8988T (cell line): ENCODE data around the gene OTUB2.

Source experiments
- DNase-seq: peaks from one replicate; pipeline ENCODE4 v3.0.0; 2011

OTUB2 gene

DNA sequence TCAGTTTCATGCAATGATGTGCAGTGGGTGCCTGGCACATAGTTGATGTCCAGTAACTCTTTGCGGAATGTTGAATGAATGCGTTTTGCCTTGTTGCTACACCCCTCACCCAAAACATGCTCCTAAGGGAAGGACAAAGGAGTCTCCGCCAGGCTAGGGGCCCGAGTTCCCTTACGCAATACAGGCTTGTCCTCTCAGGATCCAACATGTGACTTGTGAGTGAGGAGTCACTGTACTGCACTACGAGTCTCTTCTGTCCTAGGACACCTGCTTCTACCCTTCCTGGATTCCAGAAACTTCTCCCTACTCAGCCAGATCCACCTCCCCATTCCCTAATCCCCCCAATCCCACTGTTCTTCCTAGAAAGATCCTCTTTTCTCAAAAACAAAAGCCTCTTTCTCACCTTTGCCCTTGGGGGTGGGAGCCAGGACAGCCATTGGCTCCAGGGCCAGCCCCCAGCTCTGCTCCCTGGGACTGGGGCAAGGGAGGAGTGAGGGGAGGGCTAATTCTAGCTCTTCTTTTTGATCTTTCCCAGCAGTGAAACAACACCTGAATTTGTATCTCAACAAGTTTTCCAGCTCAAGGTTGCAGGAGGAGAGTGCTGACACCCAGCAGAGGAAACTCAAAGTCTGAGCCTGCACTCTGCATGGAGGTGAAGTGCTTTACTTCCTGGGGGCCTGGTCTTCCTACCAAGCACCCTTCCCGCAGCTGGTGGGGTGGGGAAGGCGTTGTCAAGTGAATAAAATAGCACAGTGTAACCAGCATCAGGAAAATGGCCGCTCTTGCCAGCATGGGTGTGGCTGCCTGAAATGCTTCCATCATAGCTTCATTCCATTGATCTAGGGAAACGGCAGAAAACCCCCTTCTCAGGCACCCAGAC lies 3.4 kb upstream of the OTUB2 start:
- DNase-seq: no peak

DNA sequence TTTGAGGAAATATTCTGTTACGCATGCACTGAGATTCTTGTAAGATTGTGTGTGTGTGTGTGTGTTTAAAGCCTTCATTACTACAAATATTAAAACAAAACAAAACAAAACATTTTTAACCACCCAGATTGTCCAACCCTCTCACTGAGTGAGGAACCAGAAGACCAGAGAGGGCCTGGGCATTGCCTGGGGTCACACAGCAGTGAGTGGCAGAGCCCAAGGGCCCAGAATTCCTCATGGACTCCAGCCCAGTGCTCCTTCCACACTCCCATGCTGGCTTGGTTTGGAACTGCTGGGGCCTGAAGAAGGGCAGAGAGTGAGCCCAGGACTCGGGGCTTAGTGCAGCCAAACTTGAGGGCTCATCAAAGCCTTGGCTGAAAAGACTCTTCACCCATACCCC lies 1.6 kb upstream of the OTUB2 start:
- DNase-seq: no peak

DNA sequence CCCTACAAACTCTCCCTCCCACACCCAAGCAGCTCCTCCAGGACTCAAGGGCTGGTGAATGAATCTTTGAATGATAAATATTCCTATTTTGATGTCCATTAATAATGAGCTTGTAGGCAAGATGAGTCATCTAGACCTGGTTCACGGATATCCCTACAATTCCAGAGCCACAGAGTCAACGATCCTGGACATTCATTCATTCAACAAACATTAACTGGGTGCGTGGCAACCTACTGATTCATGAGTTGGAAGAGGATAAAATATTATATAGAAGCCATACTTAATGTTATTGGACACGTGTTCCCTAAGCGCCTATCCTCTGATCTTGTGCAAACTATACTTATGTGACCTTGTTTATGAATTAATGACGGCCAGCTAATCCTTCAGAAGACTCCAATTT lies 420 bp upstream of the OTUB2 start:
- no peak for DNase-seq

DNA sequence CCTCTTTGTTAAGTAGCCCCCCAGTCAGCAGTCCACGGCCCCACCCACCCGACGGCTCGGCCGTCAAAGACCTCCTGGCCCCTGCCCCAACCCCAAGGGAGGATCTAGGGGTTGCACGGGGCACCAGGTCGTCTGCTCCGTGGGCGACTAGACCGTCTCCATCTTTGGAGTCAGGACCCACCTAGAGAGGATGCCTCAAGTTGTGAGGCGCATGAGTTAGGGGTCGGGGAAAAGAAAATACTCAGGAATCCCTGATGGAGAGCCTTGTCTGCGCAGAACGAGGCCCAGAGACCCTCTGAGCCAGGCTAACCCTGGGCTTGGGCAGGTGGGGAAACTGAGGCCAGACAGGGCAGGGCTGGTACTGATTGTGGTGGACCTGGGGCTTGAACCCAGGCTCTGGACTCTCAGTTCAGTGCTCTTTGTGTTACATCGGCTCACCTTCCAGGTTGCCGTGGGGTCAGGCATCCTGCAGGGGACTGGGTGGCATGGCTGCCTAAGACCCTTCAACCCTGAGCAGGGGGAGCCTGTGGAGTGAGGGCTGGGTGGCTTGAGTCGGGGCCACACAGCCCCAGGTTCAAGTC lies 839 bp downstream of the OTUB2 start:
- DNase-seq: no peak

DNA sequence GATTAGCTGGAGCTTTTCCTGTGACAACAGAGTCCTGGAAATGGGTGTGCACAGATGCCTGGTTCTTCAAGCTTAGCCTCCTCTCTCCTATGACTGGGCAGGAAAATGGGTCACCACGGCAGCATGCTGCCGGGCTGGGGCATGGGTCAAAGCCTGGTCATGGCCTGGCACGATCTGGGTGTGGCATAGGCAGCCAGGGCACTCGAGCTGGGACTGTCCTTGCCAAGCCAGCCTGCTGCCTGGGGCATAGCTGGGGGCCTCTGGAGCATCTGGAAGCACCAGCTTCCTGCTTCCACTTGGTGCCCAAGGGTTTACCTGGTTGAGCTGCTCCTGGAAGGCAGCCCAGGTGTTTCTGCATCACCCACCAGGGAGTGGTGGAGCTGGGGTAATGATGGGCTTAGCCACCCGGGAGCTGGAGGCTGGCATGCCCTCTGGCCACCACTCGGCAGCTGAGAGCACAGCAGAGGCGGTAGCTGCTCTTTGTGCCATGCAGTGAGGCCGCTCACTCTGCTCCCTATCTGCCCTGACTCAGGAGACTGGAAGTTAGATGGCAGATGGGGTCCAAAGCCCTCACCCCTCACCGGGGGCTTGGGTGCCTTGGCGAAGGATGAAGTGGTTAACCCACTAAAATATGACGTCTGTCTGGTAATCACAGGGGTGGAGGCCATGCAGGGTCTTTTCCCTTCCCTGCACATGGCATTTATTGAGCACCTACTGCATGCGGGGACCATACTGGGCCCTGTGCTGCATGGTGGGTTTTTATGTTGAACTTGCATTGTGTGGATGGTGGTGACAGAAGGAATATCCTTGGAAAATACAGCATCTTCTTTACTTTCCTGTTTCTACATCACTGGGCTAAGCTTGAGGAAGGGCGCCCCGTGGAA lies 1.7 kb downstream of the OTUB2 start:
- no peak for DNase-seq

DNA sequence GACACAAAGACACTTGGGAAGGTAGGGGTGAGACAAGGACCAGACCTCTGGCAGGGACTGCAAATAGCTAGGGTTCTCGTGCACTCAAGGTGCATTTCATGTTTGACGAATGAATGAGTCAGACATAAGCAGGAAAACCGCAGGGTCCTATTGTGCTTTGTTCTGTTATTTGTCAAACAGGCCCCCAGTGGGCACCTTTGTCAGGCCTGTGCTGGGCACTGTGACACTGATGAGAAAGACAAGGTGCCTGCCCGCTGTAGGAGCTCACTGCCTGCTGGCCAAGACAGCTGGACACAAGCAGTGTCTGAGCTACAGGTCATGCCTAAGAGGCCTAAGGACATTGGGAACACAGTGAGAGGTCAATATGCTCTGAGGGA lies 2.3 kb downstream of the OTUB2 start:
- peak; percentile 55 for DNase-seq

DNA sequence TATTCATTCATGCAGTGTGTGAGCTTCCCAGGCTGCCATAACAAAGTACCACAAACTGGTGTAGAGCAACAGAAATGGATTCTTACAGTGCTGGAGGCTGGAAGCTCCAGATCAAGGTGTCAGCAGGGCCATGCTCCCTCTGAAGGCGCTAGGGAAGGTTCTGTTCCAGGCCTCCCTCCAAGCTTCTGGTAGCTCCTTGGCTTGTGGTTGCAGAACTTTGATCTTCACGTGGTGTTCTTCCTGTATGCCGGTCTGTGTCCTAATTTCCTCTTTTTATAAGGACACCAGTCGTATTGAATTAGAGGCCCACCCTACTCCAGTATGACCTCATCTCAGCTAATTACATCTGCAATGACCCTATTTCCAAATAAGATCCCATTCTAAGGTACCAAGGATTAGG lies 3.1 kb downstream of the OTUB2 start:
- no peak for DNase-seq

DNA sequence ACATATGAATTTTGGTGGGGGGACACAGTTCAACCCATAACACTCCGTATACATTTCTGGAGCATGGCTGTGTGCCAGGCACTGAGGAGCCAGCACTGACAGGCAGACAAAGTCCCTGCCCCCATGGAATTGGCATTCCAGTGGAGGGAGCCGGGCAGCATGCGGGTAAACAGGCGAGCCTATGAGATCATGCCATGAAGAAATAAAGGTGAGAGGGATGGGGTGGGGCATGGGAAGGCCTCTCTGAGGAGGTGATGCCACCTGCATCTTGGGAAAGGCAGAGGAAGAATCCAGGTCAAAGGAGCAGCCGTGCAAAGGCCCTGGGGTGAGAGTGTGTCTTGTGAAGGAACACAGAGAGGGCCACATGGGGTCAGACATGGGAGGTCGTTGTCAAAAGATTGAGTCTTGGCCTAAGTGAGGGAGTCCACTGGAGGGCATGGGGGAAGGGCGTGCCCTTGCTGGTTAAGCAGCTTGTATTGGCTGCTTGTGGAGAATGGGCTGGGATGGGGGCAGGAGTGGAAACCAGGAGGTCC lies 3.6 kb downstream of the OTUB2 start:
- DNase-seq: no peak

DNA sequence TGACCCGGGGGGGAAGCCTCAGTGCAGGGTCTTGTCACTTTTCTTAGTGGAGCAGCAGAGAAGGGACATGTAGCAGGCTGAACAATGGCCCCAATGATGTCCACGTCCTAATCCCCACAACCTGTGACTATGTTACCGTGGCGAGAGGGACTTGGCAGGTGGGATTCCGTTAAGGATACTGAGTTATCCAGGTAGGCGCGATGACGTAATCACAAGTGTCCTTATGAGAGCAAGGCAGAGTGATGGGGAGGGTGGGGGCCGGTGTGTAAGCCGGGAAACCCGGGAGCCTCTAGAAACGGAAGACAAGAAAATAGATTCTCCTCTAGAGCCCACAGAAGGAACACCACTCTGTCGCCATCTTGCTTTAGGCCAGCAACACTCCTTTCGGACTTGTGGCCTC lies 4.4 kb downstream of the OTUB2 start:
- no peak for DNase-seq

DNA sequence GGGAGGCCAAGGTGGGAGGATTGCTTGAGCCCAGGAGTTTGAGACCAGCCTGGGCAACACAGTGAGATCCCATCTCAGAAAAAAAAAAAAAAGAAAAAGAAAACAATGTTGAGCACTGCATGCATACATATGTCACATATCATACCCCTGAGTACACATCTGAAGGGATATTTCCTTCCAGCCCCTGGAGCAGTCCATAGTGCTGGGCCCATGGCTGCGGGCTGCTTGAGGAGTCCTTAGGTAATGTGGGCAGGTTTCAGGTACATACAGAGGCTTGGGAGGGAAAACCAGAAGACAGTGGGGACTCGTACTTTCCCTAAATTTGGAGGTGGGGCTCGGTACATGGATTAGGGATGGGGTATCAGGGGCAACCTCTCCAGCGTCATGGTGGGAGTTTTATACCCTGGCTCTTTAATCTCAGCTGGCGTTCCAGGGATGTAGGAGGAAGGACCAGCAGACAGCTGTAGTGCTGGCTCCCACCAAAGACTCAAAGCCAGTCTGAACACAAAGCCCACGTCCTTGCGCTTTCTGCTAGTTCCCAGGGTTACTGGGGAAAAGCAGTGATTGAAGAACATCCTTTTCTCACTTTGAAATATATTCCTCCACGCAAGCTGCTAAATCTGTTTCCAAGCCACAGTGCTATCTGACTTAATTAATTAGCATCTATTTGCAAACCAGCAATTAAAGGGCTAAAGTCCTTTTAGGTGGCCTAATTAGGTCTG lies 5.2 kb downstream of the OTUB2 start:
- DNase-seq: no peak

DNA sequence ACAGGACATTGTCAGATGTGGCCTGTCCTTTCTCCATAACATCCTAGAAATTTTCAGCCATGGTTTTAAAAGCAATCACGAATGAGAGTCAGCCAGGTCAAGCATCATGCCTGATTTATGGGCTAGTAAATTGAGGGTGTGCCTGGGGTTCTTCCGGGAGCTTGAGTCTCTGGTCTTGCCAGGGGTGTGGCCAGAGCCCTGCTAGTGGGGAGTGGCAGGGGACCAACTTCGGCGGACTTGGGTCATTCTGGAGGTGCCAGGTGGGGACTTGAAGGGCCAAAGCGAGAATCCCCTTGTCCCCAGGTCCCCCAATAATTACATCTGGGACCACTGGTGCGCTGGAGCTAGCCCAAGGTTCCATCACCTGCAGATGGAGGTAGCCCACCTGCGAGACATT lies 5.7 kb downstream of the OTUB2 start:
- no peak for DNase-seq

DNA sequence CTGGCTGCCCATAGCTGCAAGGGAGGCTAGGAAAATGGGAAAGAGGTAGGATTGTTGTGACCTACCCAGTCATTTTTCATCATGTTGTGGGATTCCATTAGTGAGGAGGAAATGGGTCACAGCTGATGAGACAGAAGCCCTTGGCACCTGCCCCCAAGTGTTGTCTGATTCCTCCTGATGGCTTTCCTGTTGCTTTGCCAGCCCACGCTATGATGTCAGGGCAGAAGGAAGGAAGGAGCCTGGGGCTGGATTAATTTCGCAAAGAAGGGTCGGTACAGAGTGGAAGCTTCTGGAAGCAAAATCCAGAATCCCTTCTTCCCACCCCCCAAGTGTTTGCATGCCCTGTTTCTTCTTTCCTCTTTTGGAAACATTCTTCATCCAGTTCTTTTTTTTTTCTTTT lies 8.7 kb downstream of the OTUB2 start:
- no peak for DNase-seq

DNA sequence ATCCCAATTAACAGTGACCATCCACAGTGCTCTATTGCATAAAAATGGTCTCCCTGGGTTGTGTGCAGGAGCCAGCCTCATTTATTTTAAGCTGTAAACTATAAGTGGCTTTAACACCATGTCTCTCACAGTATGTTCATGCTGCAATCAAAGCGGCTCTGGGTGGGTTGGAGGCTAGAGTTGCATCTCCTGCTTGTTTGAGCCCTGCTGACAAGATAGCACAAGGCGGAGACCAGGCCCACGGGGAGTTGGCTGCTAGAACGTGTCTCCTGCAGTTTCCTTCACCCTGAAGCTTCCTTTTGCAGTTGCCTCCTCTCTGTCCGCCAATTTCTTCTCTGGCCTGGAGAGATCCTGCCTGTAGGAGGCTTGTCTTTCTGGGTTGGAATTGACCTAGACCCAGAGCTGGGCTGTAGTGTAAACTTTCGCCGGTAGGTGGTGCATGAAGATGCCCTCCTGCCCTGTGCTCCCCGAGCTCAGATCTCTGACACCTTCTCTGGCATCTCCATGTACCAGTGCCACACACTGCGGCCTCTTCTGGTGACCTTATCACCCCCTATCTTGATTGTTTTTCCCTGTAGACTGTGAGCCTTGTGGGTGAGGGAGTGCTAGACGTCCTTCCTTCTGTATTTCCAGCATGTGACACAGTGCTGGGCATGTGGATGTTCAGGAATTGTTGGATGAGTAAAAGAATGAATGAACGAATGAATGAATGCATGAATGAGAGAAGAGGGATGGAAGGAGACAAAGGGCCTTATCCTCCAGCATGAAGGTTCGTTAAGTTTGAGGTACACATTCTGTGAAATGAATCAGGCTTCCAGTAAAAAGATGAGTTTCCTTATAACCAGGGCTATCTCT lies 10.4 kb downstream of the OTUB2 start:
- peak; percentile 76 for DNase-seq

DNA sequence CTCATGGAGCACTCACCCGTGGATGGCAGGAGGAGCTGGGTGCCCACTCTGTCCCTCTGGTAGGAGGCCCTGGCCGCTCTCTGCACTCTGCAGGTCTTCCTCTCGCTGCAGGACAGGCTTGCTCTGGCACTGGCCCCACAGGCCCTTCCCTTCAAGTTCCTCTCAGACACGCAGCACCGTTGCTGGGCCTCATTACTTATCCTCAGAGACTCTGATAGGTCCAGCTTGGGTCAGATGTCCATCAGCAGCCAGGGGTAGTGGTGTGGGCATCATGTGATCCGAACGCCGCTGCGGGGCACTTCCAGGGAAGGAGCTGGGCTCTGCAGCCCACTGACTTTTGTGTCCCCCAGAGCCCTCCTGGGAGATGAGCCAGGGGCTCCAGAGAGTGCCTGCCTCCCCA lies 11.8 kb downstream of the OTUB2 start:
- DNase-seq: no peak

DNA sequence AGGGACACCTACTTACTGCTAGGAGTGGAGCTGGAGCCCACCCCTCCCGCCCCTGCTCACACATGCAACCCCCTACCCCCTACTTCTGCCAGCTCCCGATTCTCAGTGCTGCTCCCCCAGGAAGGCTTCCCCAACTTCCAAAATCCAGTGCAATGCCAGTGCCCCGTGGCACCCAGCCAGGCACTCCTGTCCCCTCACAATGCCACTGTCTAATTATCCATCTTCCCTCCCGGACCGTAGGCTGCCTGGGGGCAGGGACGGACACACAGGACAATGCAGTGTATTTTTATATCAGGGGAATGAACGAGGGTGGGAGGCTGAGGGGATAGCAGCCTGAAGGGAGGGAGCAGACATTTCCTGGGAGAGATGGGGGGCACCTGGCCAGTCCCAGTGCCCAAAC lies 12.4 kb downstream of the OTUB2 start:
- DNase-seq: no peak

DNA sequence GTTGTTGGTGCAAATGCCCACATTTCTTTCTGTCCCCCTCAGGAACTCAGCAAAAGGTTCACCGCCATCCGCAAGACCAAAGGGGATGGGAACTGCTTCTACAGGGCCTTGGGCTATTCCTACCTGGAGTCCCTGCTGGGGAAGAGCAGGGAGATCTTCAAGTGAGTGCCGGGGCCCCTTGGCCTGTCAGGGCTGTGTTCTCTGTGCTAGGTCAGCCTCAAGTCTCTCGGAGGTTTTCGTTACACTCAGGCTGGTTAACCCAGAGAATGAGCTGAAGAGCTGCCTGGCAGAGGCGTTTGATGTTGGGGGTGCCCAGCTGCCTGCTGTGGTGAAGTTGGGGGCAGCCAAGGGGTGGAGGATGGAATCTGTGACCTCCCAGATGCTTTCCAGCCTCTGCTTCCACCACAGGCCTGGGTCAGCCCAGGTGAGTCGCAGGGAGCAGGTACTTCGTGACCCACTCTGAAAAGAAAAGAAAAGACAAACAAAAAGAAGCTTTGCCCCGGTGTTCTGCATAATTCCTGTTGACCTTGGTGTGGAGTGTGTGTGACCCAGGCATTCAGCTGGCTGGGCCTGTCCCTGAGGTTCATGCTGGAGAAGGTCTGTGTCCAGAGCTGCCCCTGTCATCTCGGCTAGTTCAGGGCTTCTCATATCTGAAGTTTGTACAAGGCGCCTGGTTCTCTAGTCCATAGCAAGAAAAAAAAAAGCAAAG lies 12.9 kb downstream of the OTUB2 start:
- DNase-seq: no peak

DNA sequence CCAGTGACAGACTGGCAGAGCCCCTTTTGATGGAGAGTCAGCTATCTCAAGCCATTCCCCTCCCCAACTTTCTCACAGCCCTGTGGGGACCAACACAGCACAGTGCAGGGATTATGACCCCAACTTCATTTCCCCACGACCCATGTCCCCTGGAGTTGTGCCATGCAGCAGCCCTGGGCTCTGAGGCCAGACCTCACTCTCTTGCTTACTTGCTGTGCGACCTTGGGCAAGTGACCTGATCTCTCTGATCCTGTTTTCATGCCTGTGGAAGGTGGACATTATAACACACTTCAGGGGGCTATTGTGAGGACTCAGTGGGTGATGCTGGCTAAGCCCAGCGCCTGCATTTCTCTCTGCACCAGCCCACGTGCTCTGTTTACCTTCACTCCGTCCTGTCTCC lies 14.1 kb downstream of the OTUB2 start:
- no peak for DNase-seq

DNA sequence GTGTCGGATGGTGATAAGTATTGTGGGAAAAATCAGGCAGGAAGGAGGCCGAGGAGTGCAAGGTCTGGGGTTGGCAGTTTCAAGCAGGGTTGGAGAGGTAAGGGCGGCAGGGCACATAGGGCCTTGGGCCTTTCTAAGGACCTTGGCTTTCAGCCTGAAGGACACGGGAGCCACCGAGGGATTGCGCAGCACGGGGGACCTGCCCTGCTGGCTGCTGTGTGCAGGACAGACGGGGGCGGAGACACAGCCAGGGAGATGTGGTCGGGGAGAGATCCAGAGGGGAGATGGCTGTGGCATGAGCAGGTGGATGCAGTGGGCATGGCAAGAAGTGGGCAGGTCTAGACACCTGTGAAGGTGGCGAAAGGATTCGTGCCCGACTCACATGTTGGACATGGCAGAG lies 14.7 kb downstream of the OTUB2 start:
- no peak for DNase-seq

DNA sequence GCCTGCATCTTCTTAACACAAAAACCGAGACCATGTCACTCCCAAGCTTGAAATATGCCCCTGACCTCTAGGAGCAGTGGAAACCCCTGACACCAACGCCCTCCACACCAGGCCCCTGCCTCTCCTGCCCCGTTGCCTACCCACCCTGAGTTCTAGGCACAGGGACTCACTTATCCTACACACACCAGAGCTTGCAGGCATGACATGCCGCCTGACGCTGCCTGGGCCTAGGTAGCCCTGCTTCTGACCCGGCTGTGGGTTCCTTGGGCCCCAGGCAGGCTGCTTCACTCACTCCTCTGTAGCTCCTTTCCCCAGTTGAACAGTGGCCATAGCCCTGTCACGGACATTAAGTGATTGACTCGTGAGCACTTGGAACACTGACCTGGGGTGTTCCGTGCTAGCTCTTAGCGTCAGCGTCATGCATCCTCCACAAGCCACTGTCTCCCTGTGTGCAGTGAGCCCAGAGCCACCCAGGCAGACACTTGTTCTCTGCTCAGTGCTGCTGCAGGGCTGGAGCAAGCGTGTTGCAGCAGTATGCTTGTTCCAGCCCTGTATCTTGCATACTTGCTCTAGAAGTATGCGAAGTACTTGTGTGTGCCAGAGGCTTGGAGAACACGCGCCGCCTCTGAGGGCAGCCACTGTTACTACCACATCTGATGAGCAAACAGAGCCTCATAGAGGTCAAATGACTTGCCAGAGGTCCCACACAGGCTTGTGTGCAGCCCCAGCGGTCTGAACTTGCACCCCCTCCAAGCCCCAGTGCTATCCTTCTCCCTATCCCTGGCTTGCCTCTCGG lies 15.6 kb downstream of the OTUB2 start:
- DNase-seq: no peak

DNA sequence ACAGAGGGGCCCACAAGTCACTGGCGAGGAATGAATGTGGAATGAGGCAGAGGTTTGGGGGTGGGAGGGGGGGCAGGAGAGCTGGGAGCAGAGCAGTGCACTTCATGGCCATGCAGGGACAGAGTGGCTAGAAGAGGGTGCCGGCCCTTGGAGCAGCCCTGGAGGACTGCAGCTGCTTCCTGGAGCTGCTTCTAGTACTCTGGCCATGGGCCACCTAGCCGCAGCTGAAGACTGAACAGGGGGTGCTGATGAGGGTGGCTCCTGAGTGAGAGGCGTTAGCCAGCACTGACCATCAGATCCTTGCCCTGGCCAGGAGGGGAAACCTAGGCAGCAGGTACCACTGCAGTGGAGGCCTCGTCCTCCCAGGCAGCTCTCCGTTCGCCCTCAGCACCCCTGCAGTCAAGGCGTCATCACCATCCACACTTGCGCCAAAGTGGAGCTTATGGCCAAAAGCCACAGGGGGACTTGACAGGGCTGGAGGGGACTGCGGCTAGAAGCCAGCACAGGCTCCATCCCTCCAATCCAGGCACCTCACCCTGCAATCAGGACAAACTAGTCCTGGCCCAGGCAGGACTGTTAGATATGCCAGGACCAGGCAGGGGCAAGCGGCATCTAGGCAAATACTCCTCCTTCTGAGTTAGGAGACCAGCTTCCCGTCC lies 16.4 kb downstream of the OTUB2 start:
- DNase-seq: no peak
